Vagina (tissue), 2 donors: ENCODE measurements around the gene LANCL2. TPM values are rescaled to one million over a fixed set of nuclear protein-coding genes. Genes with fewer than 3 reads are reported as not detected.

Experiments
- DNase-seq, 2 donors: peaks; one replicate each; pipeline ENCODE4 v3.0.0-alpha.2; 2017; ENCODE audit errors: extremely low spot score in 2 of 2
- H3K27ac ChIP-seq: fragments of 200-600 bp; sonication (generic); one replicate; pipeline ENCODE4 v1.5.1; 2019
- H3K27me3 ChIP-seq: fragments of 200-600 bp; sonication (generic); one replicate; pipeline ENCODE4 v1.5.1; 2019
- H3K36me3 ChIP-seq, 2 donors: fragments of 200-600 bp; sonication (generic); one replicate each; pipeline ENCODE4 v1.5.1; 2017 to 2019
- H3K4me1 ChIP-seq: fragments of 200-600 bp; sonication (generic); one replicate; pipeline ENCODE4 v1.5.1; 2019
- H3K4me3 ChIP-seq, 2 donors: fragments of 200-600 bp; sonication (generic); 1 replicate in 1 of 2; 2 replicates in 1 of 2; pipeline ENCODE4 v1.5.1; 2016 to 2019
- H3K9me3 ChIP-seq: fragments of 200-600 bp; sonication (generic); one replicate; pipeline ENCODE4 v1.5.1; 2019
- POLR2A ChIP-seq, 2 donors: fragments of 450-650 bp; IDR thresholded peaks; one replicate each; pipeline ENCODE4 v1.6.1; 2017; ENCODE audit warnings: antibody characterized with exemption in 2 of 2, mild to moderate bottlenecking in 2 of 2, moderate library complexity in 2 of 2
- POLR2AphosphoS5 ChIP-seq, 2 donors: sonication (generic); formaldehyde crosslinking; IDR thresholded peaks; one replicate each; pipeline ENCODE4 v1.9.0; 2017; ENCODE audit warnings: antibody characterized with exemption in 2 of 2, mild to moderate bottlenecking in 2 of 2, low read depth in 1 of 2; ENCODE audit not compliant: insufficient read depth in 1 of 2
- intact Hi-C: fragments of 100-400 bp; cut with DNase I; formaldehyde crosslinking; loops from one replicate; pipeline ENCODE4 v1.15.1; 2023
- total RNA-seq: library from RNA; depleted of rRNA; stranded (reverse); fragments of >200 nt; gene quantifications from one replicate; pipeline ENCODE4 v1.2.3, GENCODE V29; 2016
- TF ChIP-seq, protein P1 (sequence below), 3 experiments: fragments of 450-650 bp in 2 of 3; fragments of 200-600 bp in 1 of 3; sonication (generic) in 1 of 3; IDR thresholded peaks; one replicate each; pipeline ENCODE4 v1.5.1; 2017 to 2019; ENCODE audit warnings: antibody characterized with exemption in 3 of 3, mild to moderate bottlenecking in 2 of 3, moderate library complexity in 2 of 3

Gene LANCL2
- total RNA-seq, 1 donor from 2014 or later: 7.6 TPM

DNA sequence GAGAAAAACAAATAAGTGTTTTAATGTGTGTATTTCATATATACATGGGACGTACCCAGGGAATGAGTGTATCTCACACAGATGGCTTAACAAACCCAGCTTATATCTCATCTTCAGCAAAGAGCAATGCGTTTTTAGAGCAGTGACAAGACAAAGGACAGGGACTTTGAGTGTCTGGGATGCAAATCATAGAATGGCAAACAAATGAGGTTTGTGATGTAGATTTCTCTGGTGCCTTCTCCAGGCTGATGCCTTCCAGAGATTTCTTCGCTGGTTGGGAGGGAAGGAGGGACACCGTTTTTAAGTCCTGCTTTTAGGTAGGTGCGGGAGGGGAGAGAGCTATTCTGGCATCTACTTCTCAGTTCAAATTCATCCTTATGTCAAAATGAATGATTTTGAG is 16.6 kb downstream of the LANCL2 start:
- Histone ChIP-seq H3K9me3 (no peaks in the 10 kb centered on the region), H3K4me3 (no peak overlapping the region), H3K4me1 (no peaks in the 10 kb centered on the region), H3K27me3 (no peaks in the 10 kb centered on the region), H3K36me3 (no peaks in the 10 kb centered on the region), H3K27ac (no peak overlapping the region)
- TF ChIP-seq POLR2A (IDR thresholded peaks at IDR 0.05): no peak
- TF ChIP-seq, protein P1, sequence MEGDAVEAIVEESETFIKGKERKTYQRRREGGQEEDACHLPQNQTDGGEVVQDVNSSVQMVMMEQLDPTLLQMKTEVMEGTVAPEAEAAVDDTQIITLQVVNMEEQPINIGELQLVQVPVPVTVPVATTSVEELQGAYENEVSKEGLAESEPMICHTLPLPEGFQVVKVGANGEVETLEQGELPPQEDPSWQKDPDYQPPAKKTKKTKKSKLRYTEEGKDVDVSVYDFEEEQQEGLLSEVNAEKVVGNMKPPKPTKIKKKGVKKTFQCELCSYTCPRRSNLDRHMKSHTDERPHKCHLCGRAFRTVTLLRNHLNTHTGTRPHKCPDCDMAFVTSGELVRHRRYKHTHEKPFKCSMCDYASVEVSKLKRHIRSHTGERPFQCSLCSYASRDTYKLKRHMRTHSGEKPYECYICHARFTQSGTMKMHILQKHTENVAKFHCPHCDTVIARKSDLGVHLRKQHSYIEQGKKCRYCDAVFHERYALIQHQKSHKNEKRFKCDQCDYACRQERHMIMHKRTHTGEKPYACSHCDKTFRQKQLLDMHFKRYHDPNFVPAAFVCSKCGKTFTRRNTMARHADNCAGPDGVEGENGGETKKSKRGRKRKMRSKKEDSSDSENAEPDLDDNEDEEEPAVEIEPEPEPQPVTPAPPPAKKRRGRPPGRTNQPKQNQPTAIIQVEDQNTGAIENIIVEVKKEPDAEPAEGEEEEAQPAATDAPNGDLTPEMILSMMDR (IDR thresholded peaks at IDR 0.05): no peak
- TF ChIP-seq POLR2AphosphoS5 (IDR thresholded peaks at IDR 0.05; ENCODE audit: insufficient read depth in 1 of 2, low read depth in 1 of 2): no peak
- no peak for DNase-seq
- intact Hi-C loops: no loop called here

DNA sequence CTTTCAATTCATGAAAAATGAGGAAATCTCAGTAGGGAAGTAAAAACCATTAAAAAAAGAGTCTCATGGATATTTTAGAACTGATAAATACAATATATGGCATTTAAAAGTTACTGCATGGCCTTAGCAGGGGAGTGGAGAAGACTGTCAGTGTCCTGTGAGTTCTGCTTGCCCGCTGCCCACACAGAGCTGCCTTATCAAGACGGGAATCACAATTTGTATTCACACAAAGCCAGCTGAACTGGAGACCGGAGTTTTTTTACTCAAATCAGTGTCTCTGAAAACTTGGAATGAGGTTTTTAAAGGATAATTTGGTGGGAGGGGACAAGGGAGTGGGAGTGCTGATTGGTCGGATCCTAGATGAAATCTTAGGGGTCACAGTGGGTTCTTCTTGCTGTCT is 17.1 kb downstream of the LANCL2 start:
- TF ChIP-seq, protein P1 (IDR thresholded peaks at IDR 0.05): no peak
- TF ChIP-seq POLR2AphosphoS5 (IDR thresholded peaks at IDR 0.05; ENCODE audit: insufficient read depth in 1 of 2, low read depth in 1 of 2): no peak
- TF ChIP-seq POLR2A (IDR thresholded peaks at IDR 0.05): no peak
- intact Hi-C loops: no loop called here
- Histone ChIP-seq H3K4me3 (no peak overlapping the region), H3K36me3 (no peaks in the 10 kb centered on the region), H3K9me3 (peaks cover 4% of the 10 kb centered on the region), H3K4me1 (no peaks in the 10 kb centered on the region), H3K27me3 (no peaks in the 10 kb centered on the region), H3K27ac (no peak overlapping the region)
- no peak for DNase-seq

DNA sequence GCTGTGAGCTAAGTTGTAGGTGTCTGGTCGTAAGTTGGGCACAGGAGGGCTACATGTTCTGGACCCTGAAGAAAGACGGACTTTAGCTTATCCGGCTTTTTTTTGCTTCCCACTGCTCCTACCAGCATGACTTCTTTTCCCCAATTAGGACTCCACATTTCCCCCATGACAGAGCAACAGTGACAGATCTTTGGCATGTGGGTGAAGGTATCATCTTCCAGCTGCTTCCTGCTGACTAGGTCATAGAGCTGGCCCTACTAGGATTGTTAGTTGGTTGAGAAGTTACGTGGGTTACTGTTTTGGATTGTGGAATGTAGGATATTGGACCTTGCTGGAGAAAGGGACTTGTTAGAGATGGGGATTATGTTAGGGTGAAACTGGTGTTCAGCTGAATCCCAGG is 21.4 kb downstream of the LANCL2 start:
- no peaks in the 10 kb centered on the region for H3K36me3 ChIP-seq
- no peaks in the 10 kb centered on the region for H3K4me1 ChIP-seq
- intact Hi-C loops: no loop called here
- peaks cover 6% of the 10 kb centered on the region for H3K9me3 ChIP-seq
- DNase-seq: no peak
- no peak overlapping the region for H3K4me3 ChIP-seq
- H3K27ac ChIP-seq: no peak overlapping the region
- TF ChIP-seq POLR2A (IDR thresholded peaks at IDR 0.05) (no peak), POLR2AphosphoS5 (IDR thresholded peaks at IDR 0.05; ENCODE audit: insufficient read depth in 1 of 2, low read depth in 1 of 2) (no peak)
- no peaks in the 10 kb centered on the region for H3K27me3 ChIP-seq

DNA sequence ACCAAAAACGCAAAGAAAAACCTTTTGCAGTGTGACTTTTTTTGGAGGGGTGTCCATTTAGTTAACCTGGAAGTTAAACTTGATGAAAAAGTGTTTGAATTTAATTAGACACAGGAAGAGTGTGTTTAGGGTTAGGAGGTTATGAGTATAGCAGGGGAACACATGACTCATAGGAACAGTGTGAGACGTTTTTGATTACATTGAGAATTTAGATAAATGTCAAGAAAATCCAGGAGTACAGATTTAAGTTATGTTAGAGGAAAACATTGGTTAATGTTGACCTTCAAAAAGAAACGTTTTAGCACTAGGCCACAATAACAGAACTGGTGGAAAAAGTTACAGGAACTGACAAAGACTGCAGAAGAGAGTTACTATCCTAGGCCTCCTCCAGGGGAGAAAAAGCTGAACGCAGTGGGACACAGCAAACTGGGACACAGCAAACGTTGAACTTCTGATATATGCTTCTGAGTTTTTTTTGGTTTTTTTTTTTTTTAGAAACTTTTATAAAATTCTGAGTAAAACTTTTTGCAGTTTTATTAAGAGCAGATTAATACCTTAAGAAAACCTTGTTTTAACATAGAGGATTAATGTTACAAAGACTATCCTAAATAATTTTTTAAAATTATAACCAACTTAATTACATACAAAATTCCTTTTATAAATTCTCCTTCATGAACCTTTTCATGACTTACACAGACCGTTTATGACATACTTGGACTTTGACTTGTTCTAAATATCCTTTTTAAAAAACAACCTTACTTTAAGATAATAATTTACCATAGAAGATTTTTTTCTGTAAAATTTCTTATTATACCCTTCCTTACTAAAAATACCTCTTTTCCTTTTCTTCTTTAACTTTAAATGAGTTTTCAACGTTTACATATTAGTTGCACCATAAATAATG is 22.2 kb downstream of the LANCL2 start:
- TF ChIP-seq POLR2A (IDR thresholded peaks at IDR 0.05) (no peak), POLR2AphosphoS5 (IDR thresholded peaks at IDR 0.05; ENCODE audit: insufficient read depth in 1 of 2, low read depth in 1 of 2) (no peak)
- TF ChIP-seq, protein P1 (IDR thresholded peaks at IDR 0.05): no peak
- no peak for DNase-seq
- H3K36me3 ChIP-seq: peaks cover 0 to 5% of the 10 kb centered on the region in 2 donors
- H3K27me3 ChIP-seq: no peaks in the 10 kb centered on the region
- peaks cover 6% of the 10 kb centered on the region for H3K9me3 ChIP-seq
- H3K27ac ChIP-seq: no peak overlapping the region
- intact Hi-C loops: no loop called here
- H3K4me3 ChIP-seq: no peak overlapping the region
- H3K4me1 ChIP-seq: no peaks in the 10 kb centered on the region

DNA sequence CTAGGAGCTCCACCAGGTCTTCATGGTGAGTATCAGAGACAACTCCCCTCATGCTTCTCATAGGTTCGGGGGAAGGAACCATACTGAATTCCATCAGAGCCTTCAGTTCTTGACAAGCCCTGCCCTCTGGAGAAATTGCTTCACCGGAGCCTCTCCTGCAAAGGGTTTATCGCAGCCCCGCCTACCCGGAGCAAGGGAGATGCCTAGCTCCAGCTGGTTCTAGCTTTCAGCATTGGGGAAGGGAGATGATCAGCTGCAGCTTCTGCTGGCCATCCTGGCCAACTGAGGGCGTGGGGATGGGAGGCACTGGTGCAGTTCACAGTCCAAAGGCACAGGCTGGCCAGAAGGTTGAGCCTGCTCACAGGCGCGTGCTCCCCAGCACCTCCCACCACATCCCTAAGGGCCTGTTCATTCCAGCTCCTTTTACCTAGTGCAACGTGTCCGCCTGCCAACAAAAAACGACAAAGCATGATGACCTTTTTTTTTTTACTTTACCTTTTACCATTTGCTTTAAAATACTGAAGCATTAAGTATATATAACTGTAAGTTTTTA is 31.2 kb downstream of the LANCL2 start:
- H3K27ac ChIP-seq: no peak overlapping the region
- H3K9me3 ChIP-seq: no peaks in the 10 kb centered on the region
- no peak overlapping the region for H3K4me3 ChIP-seq
- H3K36me3 ChIP-seq: peaks cover 0 to 12% of the 10 kb centered on the region in 2 donors
- intact Hi-C loops: no loop called here
- no peak for DNase-seq
- H3K4me1 ChIP-seq: no peaks in the 10 kb centered on the region
- no peaks in the 10 kb centered on the region for H3K27me3 ChIP-seq
- TF ChIP-seq POLR2A (IDR thresholded peaks at IDR 0.05): no peak

DNA sequence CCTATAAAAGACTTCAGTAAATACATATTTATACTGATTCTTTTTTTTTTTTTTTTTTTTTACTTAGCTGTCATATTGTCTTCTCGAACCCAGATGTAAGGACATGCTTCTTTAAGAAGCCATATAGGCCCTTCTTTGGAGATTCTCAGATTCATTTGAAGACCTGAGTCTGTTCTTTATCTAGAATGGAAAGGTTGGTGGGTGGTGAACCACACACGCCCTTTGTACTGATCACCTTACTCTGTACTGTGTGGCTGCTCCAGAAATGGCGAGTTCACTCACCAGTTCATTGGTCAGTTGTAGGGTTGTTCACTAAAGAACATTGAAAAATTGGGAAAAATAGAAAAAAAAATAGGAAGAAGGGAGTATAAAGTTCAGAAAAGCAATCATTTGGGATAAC is 32.5 kb downstream of the LANCL2 start:
- H3K27me3 ChIP-seq: no peaks in the 10 kb centered on the region
- H3K27ac ChIP-seq: no peak overlapping the region
- intact Hi-C loops: no loop called here
- H3K4me1 ChIP-seq: no peaks in the 10 kb centered on the region
- H3K9me3 ChIP-seq: no peaks in the 10 kb centered on the region
- TF ChIP-seq, protein P1 (IDR thresholded peaks at IDR 0.05): no peak
- TF ChIP-seq POLR2A (IDR thresholded peaks at IDR 0.05): no peak
- TF ChIP-seq POLR2AphosphoS5 (IDR thresholded peaks at IDR 0.05; ENCODE audit: insufficient read depth in 1 of 2, low read depth in 1 of 2): no peak
- no peak for DNase-seq
- H3K4me3 ChIP-seq: no peak overlapping the region
- H3K36me3 ChIP-seq: peaks cover 0 to 6% of the 10 kb centered on the region in 2 donors
